WTC11 (cell line): Measurements from ENCODE around the gene KDM4B. TPM values are rescaled to one million over a fixed set of nuclear protein-coding genes. Genes with fewer than 3 reads are reported as not detected.

ENCODE experiments used
- ATAC-seq: fragments of 200-7000 bp; cut with Tn5 transposase; 2 replicates; pipeline ENCODE4 v1.10.0; 2021; ENCODE audit warnings: mild to moderate bottlenecking, moderate library complexity
- CTCF ChIA-PET: fragments of 300-600 bp; sonication (Branson Sonifier 250); formaldehyde crosslinking; loops from one replicate; lab custom pipeline; 2021; ENCODE audit warnings: antibody characterized with exemption; lab: Charles Lee
- POLR2A ChIA-PET: fragments of 350-600 bp; sonication (Branson Sonifier 250); formaldehyde crosslinking; loops from one replicate; lab custom pipeline; 2021; ENCODE audit warnings: antibody characterized with exemption; lab: Charles Lee
- DNase-seq: peaks from one replicate; pipeline ENCODE4 v3.0.0; 2021; ENCODE audit warnings: low spot score
- H3K27ac Mint-ChIP-seq: 2 replicates; pipeline ENCODE4 v1.8.0; 2021; ENCODE audit warnings: mixed read lengths
- H3K27me3 Mint-ChIP-seq: 2 replicates; pipeline ENCODE4 v1.8.0; 2021; ENCODE audit warnings: low read depth, mild to moderate bottlenecking, moderate library complexity, mixed read lengths
- H3K36me3 Mint-ChIP-seq: 2 replicates; pipeline ENCODE4 v1.8.0; 2021; ENCODE audit warnings: mixed read lengths
- H3K4me1 Mint-ChIP-seq: 2 replicates; pipeline ENCODE4 v1.8.0; 2022; ENCODE audit warnings: mixed read lengths
- H3K4me3 Mint-ChIP-seq: 2 replicates; pipeline ENCODE4 v1.8.0; 2021; ENCODE audit warnings: mild to moderate bottlenecking, moderate library complexity, mixed read lengths
- H3K9me3 Mint-ChIP-seq: 2 replicates; pipeline ENCODE4 v1.8.0; 2021; ENCODE audit warnings: mixed read lengths
- ATF2 ChIP-seq: sonication (generic); formaldehyde crosslinking; IDR thresholded peaks from 2 replicates; pipeline ENCODE4 v1.8.1; 2022; ENCODE audit warnings: low read depth, missing genetic modification reagents, borderline replicate concordance
- CREB1 ChIP-seq: sonication (generic); formaldehyde crosslinking; IDR thresholded peaks from 2 replicates; pipeline ENCODE4 v1.8.0; 2023; ENCODE audit warnings: mild to moderate bottlenecking, missing genetic modification reagents
- CTCF ChIP-seq: fragments of 200-600 bp; IDR thresholded peaks from 2 replicates; pipeline ENCODE4 v1.8.0; 2022; ENCODE audit warnings: antibody characterized with exemption
- ESRRA ChIP-seq: sonication (generic); formaldehyde crosslinking; IDR thresholded peaks from 2 replicates; pipeline ENCODE4 v1.8.1; 2022; ENCODE audit warnings: mild to moderate bottlenecking, missing genetic modification reagents, borderline replicate concordance
- GABPB1 ChIP-seq: sonication (generic); formaldehyde crosslinking; IDR thresholded peaks from 2 replicates; pipeline ENCODE4 v1.8.1; 2023; ENCODE audit warnings: mild to moderate bottlenecking, missing genetic modification reagents
- IRF1 ChIP-seq: sonication (generic); formaldehyde crosslinking; IDR thresholded peaks from 2 replicates; pipeline ENCODE4 v1.8.0; 2023; ENCODE audit warnings: missing genetic modification reagents
- MLX ChIP-seq: sonication (generic); formaldehyde crosslinking; IDR thresholded peaks from 2 replicates; pipeline ENCODE4 v1.8.1; 2023; ENCODE audit warnings: mild to moderate bottlenecking, missing genetic modification reagents, moderate library complexity
- MXD4 ChIP-seq: fragments of 250-450 bp; sonication (Bioruptor Pico); IDR thresholded peaks from 2 replicates; pipeline ENCODE4 v1.8.0; 2021; ENCODE audit warnings: mild to moderate bottlenecking, moderate library complexity, borderline replicate concordance
- NFATC4 ChIP-seq: fragments of 250-450 bp; sonication (Bioruptor Pico); IDR thresholded peaks from 2 replicates; pipeline ENCODE4 v1.9.0; 2021; ENCODE audit warnings: mild to moderate bottlenecking
- OVOL2 ChIP-seq: fragments of 250-450 bp; sonication (Bioruptor Pico); IDR thresholded peaks from 2 replicates; pipeline ENCODE4 v1.9.0; 2021; ENCODE audit warnings: mild to moderate bottlenecking, borderline replicate concordance
- PREB ChIP-seq: sonication (generic); formaldehyde crosslinking; IDR thresholded peaks from 2 replicates; pipeline ENCODE4 v1.8.1; 2022; ENCODE audit warnings: mild to moderate bottlenecking, missing genetic modification reagents, moderate library complexity, borderline replicate concordance
- PRRX2 ChIP-seq: fragments of 250-450 bp; sonication (Bioruptor Pico); IDR thresholded peaks from 2 replicates; pipeline ENCODE4 v1.8.0; 2021; ENCODE audit warnings: mild to moderate bottlenecking
- STAT6 ChIP-seq: sonication (generic); formaldehyde crosslinking; conservative IDR thresholded peaks from 2 replicates; pipeline ENCODE4 v1.8.1; 2023; ENCODE audit warnings: mild to moderate bottlenecking, low read depth, missing genetic modification reagents, moderate library complexity
- TEAD4 ChIP-seq: sonication (generic); formaldehyde crosslinking; IDR thresholded peaks from 2 replicates; pipeline ENCODE4 v1.8.0; 2022; ENCODE audit warnings: mild to moderate bottlenecking, missing genetic modification reagents
- ZNF121 ChIP-seq: sonication (generic); formaldehyde crosslinking; IDR thresholded peaks from 2 replicates; pipeline ENCODE4 v1.8.0; 2023; ENCODE audit warnings: missing genetic modification reagents
- ZNF263 ChIP-seq: sonication (generic); formaldehyde crosslinking; IDR thresholded peaks from 2 replicates; pipeline ENCODE4 v1.8.1; 2022; ENCODE audit warnings: low read depth, mild to moderate bottlenecking, moderate library complexity, missing genetic modification reagents
- ZNF423 ChIP-seq: fragments of 250-450 bp; sonication (Bioruptor Pico); IDR thresholded peaks from 2 replicates; pipeline ENCODE4 v2.1.2; 2022; ENCODE audit warnings: mild to moderate bottlenecking, moderate library complexity
- ZNF425 ChIP-seq: fragments of 250-450 bp; sonication (Bioruptor Pico); conservative IDR thresholded peaks from 2 replicates; pipeline ENCODE4 v1.9.0; 2021; ENCODE audit warnings: mild to moderate bottlenecking
- ZNF671 ChIP-seq: fragments of 250-450 bp; sonication (Bioruptor Pico); IDR thresholded peaks from 2 replicates; pipeline ENCODE4 v1.8.0; 2021; ENCODE audit warnings: mild to moderate bottlenecking
- total RNA-seq: library from RNA; stranded (reverse); gene quantifications from 3 replicates; pipeline ENCODE4 v1.2.3, GENCODE V29; 2021

Gene KDM4B
- total RNA-seq, 1 experiment from 2014 or later = 43.2 TPM

GRCh38 chr19:5032101-5032967 lies 63.4 kb downstream of the KDM4B start:
- Mint-ChIP-seq H3K4me1 (peaks cover 2% of the 10 kb centered on the region; the same call in 1 of the 2 replicates), H3K4me3 (no peak overlapping the region), H3K9me3 (no peaks in the 10 kb centered on the region), H3K27ac (peak overlapping the region; percentile 74), H3K36me3 (peaks cover 14% of the 10 kb centered on the region), H3K27me3 (no peaks in the 10 kb centered on the region)
- ATAC-seq = no peak
- no peak for DNase-seq
- 0 out of 2 replicates have a peak, but pooled peaks have one; percentile 34 for TF ChIP-seq ATF2 (CRISPR knock-in tag)
- no peak for TF ChIP-seq ZNF671 (CRISPR knock-in tag)
- ChIA-PET CTCF (interaction anchor here (0.5 to 4.4 kb wide), 37 partner anchors 9 to 698 kb away, joined by 3 to 49 read pairs (median 6); partner anchors contain the start of genes FEM1A and KDM4B), POLR2A (interaction anchor here (0.6 kb wide), 1 partner anchor 113 kb away, joined by 3 read pairs; no protein-coding TSS in a partner anchor)

- H3K4me3 Mint-ChIP-seq = no peak overlapping the region
- TF ChIP-seq PRRX2 (CRISPR knock-in tag) (no peak), CREB1 (CRISPR knock-in tag) (no peak), PREB (CRISPR knock-in tag) (no peak), NFATC4 (CRISPR knock-in tag) (no peak), MXD4 (no peak), ZNF263 (CRISPR knock-in tag) (no peak), CTCF (no peak), STAT6 (CRISPR knock-in tag) (no peak), TEAD4 (no peak), ZNF423 (CRISPR knock-in tag) (no peak), ZNF425 (no peak), IRF1 (CRISPR knock-in tag) (no peak), GABPB1 (no peak), ESRRA (CRISPR knock-in tag) (no peak), ZNF121 (no peak), MLX (CRISPR knock-in tag) (no peak), OVOL2 (CRISPR knock-in tag) (no peak)
- TF ChIP-seq, all 79 proteins: peak for 0
- no peak for DNase-seq
- Mint-ChIP-seq H3K4me1 (peaks cover 2% of the 10 kb centered on the region; the same call in 1 of the 2 replicates), H3K27ac (no peak overlapping the region), H3K9me3 (no peaks in the 10 kb centered on the region), H3K36me3 (peaks cover 16% of the 10 kb centered on the region), H3K27me3 (no peaks in the 10 kb centered on the region)
- CTCF ChIA-PET = interaction anchor here (1.7 to 2.6 kb wide), 2 partner anchors 9 to 34 kb away, joined by 5 to 12 read pairs; no protein-coding TSS in a partner anchor
- POLR2A ChIA-PET = no interaction called here
- no peak for ATAC-seq
These were observed 66.3 kb downstream of the KDM4B start for GRCh38 chr19:5035105-5035761.
